ENCODE measurements around the gene ARHGAP4. TPM values are rescaled to one million over a fixed set of nuclear protein-coding genes. Genes with fewer than 3 reads are reported as not detected.

ARHGAP4 gene
- total and polyA plus RNA-seq, 2 of the 4 experiments (the other 2 are of a cell fraction) = 0.18 to 0.72 TPM

- CTCF ChIA-PET = interaction anchor here (0.6 kb wide), 1 partner anchor 21 kb away, joined by 4 read pairs; no protein-coding TSS in a partner anchor
- Histone ChIP-seq H4K8ac (ENCODE audit: low read depth in 2 of 2, low read length in 2 of 2) (no peak overlapping the region), H3K4me1 (ENCODE audit: control insufficient read depth, insufficient read depth, low read length) (no peaks in the 10 kb centered on the region), H4K5ac (ENCODE audit: low read depth, low read length) (no peak overlapping the region), H3K36me3 (ENCODE audit: control insufficient read depth, insufficient read depth, low read length) (no peaks in the 10 kb centered on the region), H3K79me1 (ENCODE audit: low read depth in 1 of 2, low read length in 2 of 2) (no peaks in the 10 kb centered on the region), H2AFZ (replicated peaks; ENCODE audit: low read length, poor library complexity) (no peak overlapping the region), H3K4ac (ENCODE audit: low read depth, low read length) (no peak overlapping the region), H2BK120ac (ENCODE audit: low read depth, low read length) (no peak overlapping the region), H3K18ac (ENCODE audit: low read depth, low read length) (no peak overlapping the region), H3K27ac (ENCODE audit: insufficient read depth, low read length) (no peak overlapping the region), H3K9ac (ENCODE audit: low read depth, low read length) (no peak overlapping the region), H3K56ac (ENCODE audit: extremely low read depth, insufficient read depth, low read length) (no peak overlapping the region), H2BK15ac (ENCODE audit: low read depth, low read length) (no peak overlapping the region), H2BK20ac (ENCODE audit: low read depth, low read length) (no peak overlapping the region), H3K4me3 (ENCODE audit: insufficient read depth, low read depth, low read length) (no peak overlapping the region), H2BK5ac (ENCODE audit: low read depth, low read length, poor library complexity, severe bottlenecking) (no peak overlapping the region), H2AK5ac (ENCODE audit: low read depth, low read length) (no peak overlapping the region), H3K27me3 (ENCODE audit: control insufficient read depth, insufficient read depth, low read length) (peaks cover 18% of the 10 kb centered on the region), H3K9me3 (ENCODE audit: control insufficient read depth, insufficient read depth, low read length) (peaks cover 5% of the 10 kb centered on the region), H3K4me2 (ENCODE audit: low read depth, low read length) (no peak overlapping the region), H3K9me1 (ENCODE audit: insufficient read depth, low read length) (no peaks in the 10 kb centered on the region), H4K20me1 (ENCODE audit: insufficient read depth, low read length) (no peaks in the 10 kb centered on the region; the same call in 1 of the 2 replicates), H3K14ac (replicated peaks; ENCODE audit: low read depth, low read length) (no peak overlapping the region), H2AK9ac (replicated peaks; ENCODE audit: low read depth, low read length, poor library complexity) (no peak overlapping the region), H3K23ac (ENCODE audit: low read depth, low read length) (no peak overlapping the region), H4K91ac (ENCODE audit: insufficient read depth, low read depth, low read length) (no peak overlapping the region)
- intact Hi-C loops (cut with micrococcal nuclease) (no loop called here), in situ Hi-C loops (cut with MboI; ENCODE audit: low sequenced_read_pairs) (no loop called here), dilution Hi-C loops (cut with HindIII; ENCODE audit: low sequenced_read_pairs, unreplicated experiment) (no loop called here)
- TF ChIP-seq USF2 (IDR thresholded peaks at IDR 0.05; ENCODE audit: low read depth, low read length) = no peak
- no peak for TF ChIP-seq ELK1 (IDR thresholded peaks at IDR 0.05; ENCODE audit: borderline replicate concordance, low read depth, low read length)
- no peak for TF ChIP-seq SMC3 (IDR thresholded peaks at IDR 0.05; ENCODE audit: low read depth, low read length)
- no peak for TF ChIP-seq MAZ (IDR thresholded peaks at IDR 0.05; ENCODE audit: borderline replicate concordance, low read depth, low read length)
- TF ChIP-seq MXI1 (IDR thresholded peaks at IDR 0.05; ENCODE audit: borderline replicate concordance, low read depth, low read length) = no peak
- TF ChIP-seq NFE2L2 (IDR thresholded peaks at IDR 0.05; ENCODE audit: low read depth, low read length) = no peak
- TF ChIP-seq RCOR1 (IDR thresholded peaks at IDR 0.05; ENCODE audit: insufficient replicate concordance, low read length) = no peak
- WGBS, 2 experiments (ENCODE audit: extremely low coverage in 2 of 2, insufficient read length in 1 of 2) = no CpG with 5 or more reads among the region's 11 CpGs
- no peak for DNase-seq
- POLR2A ChIA-PET (ENCODE audit: unreplicated experiment) = no interaction called here
- no peak for ATAC-seq (ENCODE audit: low read depth)
- no TSS peak for BruUV-seq (replicated peaks)
Measured at GRCh38 chrX:153870288-153870690, 55.8 kb downstream of the ARHGAP4 start.

Data from IMR-90 (cell line).